ENCODE data around the gene PDE4A.
"Not testable (repeated sequence)": the region's sequence is repeated elsewhere in the genome, so short reads cannot be mapped to it uniquely, and the experiment has no call there.

Gene PDE4A

DNA sequence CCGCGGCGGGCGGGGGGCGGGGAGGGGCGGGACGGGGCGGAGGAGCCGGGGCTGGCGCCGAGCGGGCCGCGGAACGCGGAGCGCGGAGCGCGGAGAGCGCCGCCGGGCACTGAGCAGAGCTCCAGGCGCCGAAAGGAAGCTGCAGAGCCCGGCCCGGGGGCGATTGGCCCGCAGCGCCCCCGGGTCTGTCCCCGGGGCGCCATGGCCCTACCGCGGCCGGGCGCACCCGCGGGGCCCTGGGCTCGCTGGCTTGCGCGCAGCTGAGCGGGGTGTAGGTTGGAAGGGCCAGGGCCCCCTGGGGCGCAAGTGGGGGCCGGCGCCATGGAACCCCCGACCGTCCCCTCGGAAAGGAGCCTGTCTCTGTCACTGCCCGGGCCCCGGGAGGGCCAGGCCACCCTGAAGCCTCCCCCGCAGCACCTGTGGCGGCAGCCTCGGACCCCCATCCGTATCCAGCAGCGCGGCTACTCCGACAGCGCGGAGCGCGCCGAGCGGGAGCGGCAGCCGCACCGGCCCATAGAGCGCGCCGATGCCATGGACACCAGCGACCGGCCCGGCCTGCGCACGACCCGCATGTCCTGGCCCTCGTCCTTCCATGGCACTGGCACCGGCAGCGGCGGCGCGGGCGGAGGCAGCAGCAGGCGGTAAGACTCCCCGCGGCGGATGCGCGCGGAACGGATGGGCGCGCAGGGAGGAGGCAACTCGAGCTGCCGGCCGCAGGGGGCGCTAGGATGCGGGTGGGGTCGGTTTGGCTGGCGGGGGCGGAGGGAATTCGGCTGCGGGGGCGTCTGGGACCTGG is at the start of gene PDE4A:
Gene PDE4A, plus strand, starts transcription at position 95 of the 796 bp plus-strand sequence. Its CDS starts 227 bp downstream, at position 322.
- DNase-seq (ENCODE audit: low read depth) = no peak

- no peak for DNase-seq (ENCODE audit: low read depth)
These were observed 47.6 kb upstream of the PDE4A start for GRCh38 chr19:10372690-10373089.

GRCh38 chr19:10374931-10375330 is 45.4 kb upstream of the PDE4A start:
- DNase-seq (ENCODE audit: low read depth) = no peak

GRCh38 chr19:10377140-10377640 is 43.1 kb upstream of the PDE4A start:
- DNase-seq (ENCODE audit: low read depth) = not testable (repeated sequence)

- DNase-seq (ENCODE audit: low read depth) = no peak
These were observed 42.2 kb upstream of the PDE4A start for GRCh38 chr19:10378124-10378523.

GRCh38 chr19:10379880-10380312 is 40.4 kb upstream of the PDE4A start:
- no peak for DNase-seq (ENCODE audit: low read depth)

DNA sequence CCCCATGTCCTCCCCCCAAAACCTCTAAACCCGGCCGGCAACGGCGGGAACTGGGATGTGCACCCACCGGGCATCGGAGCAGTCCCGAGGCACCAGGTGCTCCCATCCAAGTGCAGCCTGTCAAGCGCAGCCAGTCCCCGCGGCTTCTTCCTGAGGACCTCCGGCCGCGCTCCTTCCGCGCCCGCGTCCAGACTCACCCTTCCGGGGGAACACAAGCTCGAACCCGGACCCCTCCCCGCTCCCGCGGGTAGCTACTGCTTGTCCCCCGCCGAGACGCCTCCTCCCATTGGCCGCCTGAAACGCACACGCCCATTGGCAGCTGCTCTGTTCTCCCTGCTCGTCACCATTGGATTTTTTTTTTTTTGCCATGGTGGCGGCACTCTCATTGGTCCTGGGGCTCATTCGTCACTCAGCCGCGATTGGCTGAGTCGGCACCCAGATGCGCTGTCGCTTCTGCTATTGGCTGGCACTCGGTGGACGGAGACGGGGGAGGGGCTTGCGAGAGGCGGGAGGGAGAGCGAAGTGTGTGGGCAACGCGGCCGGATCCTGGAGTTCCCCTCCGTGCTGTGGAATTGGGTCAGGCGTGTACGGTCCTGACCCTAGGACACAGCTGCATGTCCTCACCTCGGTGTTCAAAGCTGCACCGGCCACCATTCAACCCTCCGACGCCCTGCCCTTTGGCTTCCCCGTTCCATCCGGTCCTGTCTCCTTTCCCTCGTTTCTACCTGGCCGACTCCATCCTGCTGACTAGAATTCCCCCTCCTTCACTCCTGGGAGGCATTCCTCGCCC is 39.8 kb upstream of the PDE4A start, which contains the start of gene TYK2:
Gene TYK2, minus strand, starts transcription at position 260 of the 790 bp plus-strand sequence. CDS start 2,166 bp downstream, outside the sequence.
- DNase-seq (ENCODE audit: low read depth) = peak; percentile 88

DNA sequence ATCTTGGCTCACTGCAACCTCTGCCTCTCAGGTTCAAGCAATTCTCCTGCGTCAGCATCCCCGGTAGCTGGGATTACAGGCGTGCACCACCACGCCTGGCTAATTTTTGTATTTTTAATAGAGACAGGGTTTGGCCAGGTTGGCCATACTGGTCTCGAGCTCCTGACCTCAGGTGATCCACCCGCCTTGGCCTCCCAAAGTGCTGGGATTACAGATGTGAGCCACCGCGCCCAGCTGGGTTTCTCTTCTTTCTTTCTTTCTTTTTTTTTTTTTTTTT is 37.2 kb upstream of the PDE4A start:
- DNase-seq (ENCODE audit: low read depth) = not testable (repeated sequence)

- no peak for DNase-seq (ENCODE audit: low read depth)
These were observed 35.8 kb upstream of the PDE4A start for GRCh38 chr19:10384580-10384979.

DNA sequence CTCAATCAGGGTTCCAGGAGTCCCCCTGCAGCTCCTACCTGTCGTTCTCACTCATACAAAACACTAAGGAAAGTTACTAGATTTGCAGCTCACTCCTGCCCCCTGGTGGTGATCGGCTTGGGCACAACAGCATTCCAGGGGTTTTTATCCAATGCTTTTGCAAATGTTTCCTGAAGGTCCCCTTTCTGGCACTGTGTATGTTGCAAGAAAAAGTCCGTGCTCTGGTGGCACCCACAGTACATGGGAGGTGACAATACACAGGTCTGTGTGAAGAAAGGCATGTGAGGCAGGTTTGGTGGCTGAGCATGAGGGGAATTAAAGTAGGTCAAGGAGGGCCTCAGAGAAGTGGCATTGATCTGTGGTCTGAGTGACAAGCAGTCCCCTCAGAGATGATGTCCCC is 31.4 kb upstream of the PDE4A start:
- peak; percentile 58 for DNase-seq (ENCODE audit: low read depth)

GRCh38 chr19:10389863-10390262 is 30.5 kb upstream of the PDE4A start:
- no peak for DNase-seq (ENCODE audit: low read depth)

DNA sequence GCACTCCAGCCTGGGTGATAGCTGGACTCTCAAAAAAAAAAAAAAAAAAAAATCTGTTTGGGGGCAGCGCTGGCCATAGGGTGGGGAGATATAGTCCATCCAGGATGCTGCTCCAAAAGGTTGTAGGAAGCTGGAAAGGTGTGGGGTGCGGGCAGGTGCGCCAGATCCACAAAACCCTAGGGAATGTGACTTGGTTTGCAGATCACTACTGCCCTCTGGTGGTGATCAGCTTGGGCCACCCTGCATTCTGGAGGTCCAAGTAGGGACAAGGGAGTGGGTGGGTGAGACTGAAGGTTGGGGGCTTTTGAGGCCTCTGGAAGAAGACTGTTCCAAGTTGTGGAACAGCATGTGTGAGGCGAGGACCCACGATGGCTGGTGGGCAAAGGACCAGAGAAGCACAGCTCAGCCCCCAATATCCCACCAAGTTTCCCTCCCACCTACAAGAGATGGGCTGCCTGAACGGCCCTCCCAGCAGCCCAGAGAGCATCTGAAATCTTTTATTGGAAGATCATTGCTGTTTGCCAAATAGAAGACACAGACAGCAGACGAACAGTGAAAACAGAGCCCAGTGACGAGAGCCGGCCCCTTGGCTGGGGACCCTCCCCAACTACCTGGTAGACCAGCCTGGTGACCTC is 29.6 kb upstream of the PDE4A start:
- peak; percentile 25 for DNase-seq (ENCODE audit: low read depth)

DNA sequence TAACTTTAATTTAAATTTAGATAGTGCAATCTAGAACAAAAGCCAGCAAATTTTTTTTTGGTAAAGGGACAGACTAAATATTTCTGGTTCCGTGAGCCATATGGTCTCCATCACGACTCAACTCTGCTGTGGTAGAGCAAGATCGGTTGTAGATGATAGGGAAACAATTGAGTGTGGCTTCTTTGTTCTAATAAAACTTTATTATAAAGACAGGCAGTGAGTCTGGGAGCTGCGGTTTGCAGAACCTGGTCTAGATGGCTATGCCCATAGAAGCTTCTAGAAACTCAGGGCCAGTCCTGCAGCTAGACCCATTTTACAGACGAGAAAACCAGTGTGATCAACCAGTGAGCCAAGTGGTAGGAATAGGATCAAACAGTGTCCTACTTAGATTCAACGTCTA is 28.2 kb upstream of the PDE4A start:
- DNase-seq (ENCODE audit: low read depth) = no peak

DNA sequence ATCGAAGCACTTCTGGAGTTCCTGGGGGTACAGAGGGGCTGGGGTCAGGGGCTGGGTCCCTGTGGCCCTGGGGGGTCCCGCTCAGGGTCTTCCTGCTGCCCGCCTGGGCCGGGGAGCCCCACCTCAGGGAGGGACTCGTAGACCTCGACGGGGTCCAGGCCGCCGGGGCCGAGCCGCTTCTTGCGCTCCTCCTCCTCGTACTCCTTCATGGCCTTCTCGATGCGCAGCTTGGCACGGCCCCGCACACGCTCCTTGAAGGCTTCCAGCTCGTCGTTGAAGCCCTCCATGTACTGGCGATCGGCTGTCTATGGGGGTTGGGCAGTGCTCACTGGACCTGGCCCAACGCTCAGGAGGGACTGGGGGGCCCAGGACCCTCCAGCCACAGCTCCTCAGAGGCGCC is 27.2 kb upstream of the PDE4A start:
- no peak for DNase-seq (ENCODE audit: low read depth)

- no peak for DNase-seq (ENCODE audit: low read depth)
These were observed 25.3 kb upstream of the PDE4A start for GRCh38 chr19:10395003-10395402.

DNA sequence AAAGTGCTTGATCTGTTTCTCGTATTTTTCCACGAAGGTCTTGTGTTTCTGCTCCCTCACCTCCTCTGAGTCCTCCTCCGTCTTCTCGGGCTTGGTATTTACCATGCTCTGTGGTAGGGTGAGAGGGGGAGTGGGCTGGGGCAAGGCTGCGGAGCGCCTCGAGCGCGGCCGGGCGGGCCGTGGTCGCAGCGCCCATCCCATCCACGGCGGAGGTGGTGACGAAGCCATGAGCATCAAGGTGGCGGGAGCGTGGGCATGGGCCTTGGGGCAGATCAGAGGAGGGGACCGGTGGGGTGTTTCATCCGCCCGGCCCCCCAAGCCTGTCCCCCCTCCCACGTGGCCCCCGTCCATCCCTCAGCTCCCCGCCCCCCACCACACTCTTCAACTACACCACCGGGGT is 24.9 kb upstream of the PDE4A start:
- DNase-seq (ENCODE audit: low read depth) = no peak

DNA sequence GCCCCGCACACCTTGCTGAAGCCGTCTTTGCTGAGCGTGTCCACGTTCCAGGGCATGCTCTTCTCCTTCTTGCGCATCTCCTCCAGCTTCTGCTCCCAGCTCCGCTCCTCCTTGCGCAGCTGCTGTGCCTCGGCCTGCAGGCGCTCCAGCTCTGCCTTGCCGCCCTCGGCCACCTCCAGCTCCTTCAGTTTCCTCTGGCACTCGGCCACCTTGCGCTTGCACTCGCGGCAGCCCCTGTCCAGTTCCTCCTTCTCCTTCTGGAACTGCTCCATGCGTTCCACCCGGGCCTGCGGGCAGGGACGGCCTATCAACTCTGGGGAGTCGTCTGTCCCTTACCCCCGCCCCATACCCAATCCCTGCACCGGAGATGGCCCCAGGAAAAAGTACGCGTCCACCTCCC is 24.4 kb upstream of the PDE4A start:
- no peak for DNase-seq (ENCODE audit: low read depth)

- no peak for DNase-seq (ENCODE audit: low read depth)
These were observed 21.5 kb upstream of the PDE4A start for GRCh38 chr19:10398819-10399218.

GRCh38 chr19:10399340-10399739 is 21.0 kb upstream of the PDE4A start:
- not testable (repeated sequence) for DNase-seq (ENCODE audit: low read depth)

- DNase-seq (ENCODE audit: low read depth) = no peak
These were observed 20.5 kb upstream of the PDE4A start for GRCh38 chr19:10399878-10400277.

DNA sequence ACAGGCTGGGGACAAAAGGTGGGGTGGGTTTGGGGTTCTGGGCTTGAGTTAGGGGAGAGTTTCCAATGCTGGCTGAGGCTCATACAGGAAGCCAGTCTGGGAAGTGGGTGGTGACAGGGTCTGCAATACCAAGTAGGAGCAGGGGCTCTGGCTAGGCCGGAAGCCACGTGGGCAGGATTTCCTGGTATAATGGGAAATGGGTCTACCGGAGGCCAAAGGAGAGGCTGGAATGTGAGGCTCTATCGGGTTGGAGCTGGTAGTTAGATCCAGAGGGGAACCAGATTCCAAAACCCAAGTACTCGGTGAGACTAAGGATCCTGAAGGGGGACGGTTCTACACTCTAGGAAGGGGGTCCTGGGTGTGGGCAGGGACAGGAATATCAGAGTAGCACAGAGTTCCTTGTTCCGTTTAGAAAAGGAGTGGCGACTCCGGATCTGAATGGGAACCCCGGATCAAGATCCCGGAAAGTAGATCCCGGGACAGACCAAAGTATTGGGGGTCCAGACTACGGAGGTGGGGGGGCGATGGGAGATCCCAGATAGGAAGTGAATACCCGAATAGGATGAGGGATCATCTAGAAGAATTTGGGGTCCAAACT is 17.8 kb upstream of the PDE4A start:
- no peak for DNase-seq (ENCODE audit: low read depth)

All from stimulated activated CD8-positive, alpha-beta memory T cell treated with anti-CD3 and anti-CD28 coated beads, Interleukin-12 subunit alpha, Interleukin-12 subunit beta, amount 100 ng/mL, for 4 hours (primary cell).